GM04503 (cell line): Measurements from ENCODE around the gene HCRTR2.
"Not testable (repeated sequence)": the region's sequence is repeated elsewhere in the genome, so short reads cannot be mapped to it uniquely, and the experiment has no call there.

Experiments used
- DNase-seq: peaks from one replicate; pipeline ENCODE4 v3.0.0-alpha.2; 2012; ENCODE audit warnings: low read depth

Gene HCRTR2

DNA sequence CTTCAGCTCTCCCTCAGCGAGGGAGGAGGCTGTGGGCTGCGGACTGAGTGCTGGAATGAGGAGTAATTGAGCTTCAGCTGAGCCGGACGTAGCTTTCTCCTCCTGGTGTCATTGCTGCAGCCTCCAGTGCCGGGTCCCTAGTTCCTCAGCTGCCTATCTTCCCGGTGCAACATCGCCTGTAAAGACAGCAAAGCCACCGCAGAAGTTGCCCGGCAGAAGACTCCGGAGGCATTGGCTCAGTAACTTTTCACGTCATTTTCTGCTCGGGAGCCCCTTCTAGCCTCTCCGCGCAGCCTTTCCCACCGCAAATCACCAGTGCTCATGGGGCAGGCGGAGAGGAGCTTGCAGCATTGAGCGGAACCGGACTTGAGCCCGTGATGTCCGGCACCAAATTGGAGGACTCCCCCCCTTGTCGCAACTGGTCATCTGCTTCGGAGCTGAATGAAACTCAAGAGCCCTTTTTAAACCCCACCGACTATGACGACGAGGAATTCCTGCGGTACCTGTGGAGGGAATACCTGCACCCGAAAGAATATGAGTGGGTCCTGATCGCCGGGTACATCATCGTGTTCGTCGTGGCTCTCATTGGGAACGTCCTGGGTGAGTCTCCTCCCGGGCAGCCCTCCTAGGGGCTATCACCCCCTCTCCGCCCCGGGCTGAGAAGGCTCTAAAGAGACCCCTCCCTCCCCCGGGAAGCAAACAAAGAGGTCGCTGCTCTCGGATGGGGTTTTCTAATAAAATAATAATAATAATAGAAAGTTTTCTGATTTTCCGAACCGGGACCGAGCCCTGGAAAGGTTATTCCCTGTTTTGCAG lies at the start of gene HCRTR2:
HCRTR2 (plus strand) TSS at position 305 of the 816 bp plus-strand sequence; CDS start at position 378, 73 bp downstream.
- no peak for DNase-seq

- DNase-seq: no peak
These were observed 43.5 kb upstream of the HCRTR2 start for GRCh38 chr6:55130806-55131324.

GRCh38 chr6:55131616-55132015 lies 42.7 kb upstream of the HCRTR2 start:
- DNase-seq: no peak

GRCh38 chr6:55136916-55137315 lies 37.4 kb upstream of the HCRTR2 start:
- DNase-seq: no peak

GRCh38 chr6:55137929-55138693 lies 36.2 kb upstream of the HCRTR2 start:
- DNase-seq: no peak

DNA sequence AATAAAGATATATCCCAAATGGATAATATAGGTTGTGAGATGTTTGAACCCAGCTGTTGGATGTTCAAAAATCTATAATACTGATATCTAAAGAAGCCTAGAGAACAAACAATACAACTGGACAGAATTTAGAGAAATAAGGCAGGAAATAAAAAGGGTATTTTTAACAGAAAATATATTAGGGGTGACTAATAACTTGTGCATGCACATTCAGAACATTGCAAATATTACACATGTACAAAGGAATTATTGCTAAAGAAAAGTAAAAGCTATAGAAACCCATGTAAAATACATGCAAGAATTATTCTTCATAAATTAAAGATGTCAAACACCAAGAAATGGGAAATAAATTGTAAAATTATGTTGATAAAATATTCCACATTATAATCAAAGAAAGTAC lies 32.7 kb upstream of the HCRTR2 start:
- DNase-seq: no peak

DNA sequence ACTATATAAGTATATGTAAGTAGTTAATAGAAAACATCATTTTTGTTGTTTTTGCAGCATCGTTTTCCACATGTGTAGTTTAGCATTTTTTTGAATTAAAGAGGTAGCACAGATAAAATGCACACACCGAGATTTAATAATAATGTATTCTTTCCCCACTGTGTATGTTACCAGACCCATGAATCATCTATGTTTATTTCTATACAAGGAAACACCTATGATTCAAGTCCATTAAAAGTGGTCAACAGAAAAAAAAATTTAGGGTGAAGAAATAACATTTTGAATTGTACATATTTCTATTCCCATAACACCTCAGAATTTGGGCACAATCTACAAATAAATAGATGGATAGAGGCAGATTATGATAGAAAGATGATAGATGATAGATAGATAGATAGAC lies 31.7 kb upstream of the HCRTR2 start:
- no peak for DNase-seq

- no peak for DNase-seq
These were observed 21.0 kb upstream of the HCRTR2 start for GRCh38 chr6:55153284-55153683.

DNA sequence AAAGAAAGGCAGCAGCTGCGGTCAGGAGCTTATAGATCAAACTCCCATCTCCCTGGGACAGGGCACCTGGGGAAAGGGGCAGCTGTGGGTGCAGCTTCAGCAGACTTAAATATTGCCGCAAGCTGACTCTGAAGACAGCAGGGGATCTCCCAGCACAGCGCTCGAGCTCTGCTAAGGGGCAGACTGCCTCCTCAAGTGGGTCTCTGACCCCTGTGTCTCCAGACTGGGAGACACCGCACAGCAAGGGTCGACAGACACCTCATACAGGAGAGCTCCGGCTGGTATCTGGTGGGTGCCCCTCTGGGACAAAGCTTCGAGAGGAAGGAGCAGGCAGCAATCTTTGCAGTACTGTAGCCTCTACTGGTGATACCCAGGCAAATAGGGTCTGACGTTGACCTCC lies 15.5 kb upstream of the HCRTR2 start:
- not testable (repeated sequence) for DNase-seq

GRCh38 chr6:55167860-55168259 lies 6.5 kb upstream of the HCRTR2 start:
- no peak for DNase-seq

- DNase-seq: no peak
These were observed 1.0 kb downstream of the HCRTR2 start for GRCh38 chr6:55175078-55176049.

- DNase-seq: no peak
These were observed 2.6 kb downstream of the HCRTR2 start for GRCh38 chr6:55176958-55177357.

- no peak for DNase-seq
These were observed 5.9 kb downstream of the HCRTR2 start for GRCh38 chr6:55180258-55180657.

GRCh38 chr6:55182016-55182650 lies 7.8 kb downstream of the HCRTR2 start:
- DNase-seq: no peak

- DNase-seq: no peak
These were observed 10.6 kb downstream of the HCRTR2 start for GRCh38 chr6:55184782-55185530.

- DNase-seq: no peak
These were observed 24.4 kb downstream of the HCRTR2 start for GRCh38 chr6:55198715-55199114.

DNA sequence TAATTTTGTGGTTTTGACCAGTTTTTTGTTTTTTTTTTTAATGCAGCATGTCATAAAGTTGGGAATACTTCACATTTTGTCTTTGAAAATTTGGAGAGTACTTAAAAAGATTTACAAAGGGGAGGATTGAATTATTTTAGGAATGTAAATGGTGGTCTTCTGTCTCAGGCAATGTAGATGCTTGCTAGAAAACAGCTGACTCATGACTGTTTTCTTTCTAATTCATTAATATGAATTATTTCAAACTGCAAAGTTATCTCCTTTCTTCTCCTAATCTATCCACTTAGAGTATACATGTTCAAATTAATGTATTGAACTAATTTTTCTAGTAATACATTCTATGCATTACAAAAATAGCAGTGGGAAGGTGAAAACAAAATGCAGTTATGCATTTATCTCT lies 24.9 kb downstream of the HCRTR2 start:
- DNase-seq: no peak

- no peak for DNase-seq
These were observed 34.5 kb downstream of the HCRTR2 start for GRCh38 chr6:55208478-55209458.

GRCh38 chr6:55210952-55211351 lies 36.6 kb downstream of the HCRTR2 start:
- DNase-seq: no peak
